ENCODE data around the gene TIMD4.

DNA sequence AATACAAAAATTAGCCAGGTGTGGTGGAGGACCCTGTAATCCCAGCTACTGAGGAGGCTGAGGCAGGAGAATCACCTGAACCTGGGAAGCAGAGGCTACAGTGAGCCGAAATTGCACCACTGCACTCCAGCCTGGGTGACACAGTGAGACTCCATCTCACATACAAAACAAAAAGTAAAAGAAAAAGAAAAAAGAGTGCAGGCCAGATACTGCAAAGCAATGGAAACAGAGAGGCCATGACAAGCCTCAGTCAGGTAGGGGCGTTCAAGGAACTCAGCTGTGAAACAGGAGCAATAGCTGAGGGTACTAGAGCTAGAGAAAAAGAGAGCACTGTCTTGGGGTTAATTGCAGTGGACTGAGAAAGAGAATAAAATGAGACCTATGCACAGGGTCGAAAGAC is 56.2 kb downstream of the TIMD4 start:
- TF ChIP-seq RAD21 (IDR thresholded peaks at IDR 0.05; ENCODE audit: low read length), result no peak
- TF ChIP-seq, protein P1, sequence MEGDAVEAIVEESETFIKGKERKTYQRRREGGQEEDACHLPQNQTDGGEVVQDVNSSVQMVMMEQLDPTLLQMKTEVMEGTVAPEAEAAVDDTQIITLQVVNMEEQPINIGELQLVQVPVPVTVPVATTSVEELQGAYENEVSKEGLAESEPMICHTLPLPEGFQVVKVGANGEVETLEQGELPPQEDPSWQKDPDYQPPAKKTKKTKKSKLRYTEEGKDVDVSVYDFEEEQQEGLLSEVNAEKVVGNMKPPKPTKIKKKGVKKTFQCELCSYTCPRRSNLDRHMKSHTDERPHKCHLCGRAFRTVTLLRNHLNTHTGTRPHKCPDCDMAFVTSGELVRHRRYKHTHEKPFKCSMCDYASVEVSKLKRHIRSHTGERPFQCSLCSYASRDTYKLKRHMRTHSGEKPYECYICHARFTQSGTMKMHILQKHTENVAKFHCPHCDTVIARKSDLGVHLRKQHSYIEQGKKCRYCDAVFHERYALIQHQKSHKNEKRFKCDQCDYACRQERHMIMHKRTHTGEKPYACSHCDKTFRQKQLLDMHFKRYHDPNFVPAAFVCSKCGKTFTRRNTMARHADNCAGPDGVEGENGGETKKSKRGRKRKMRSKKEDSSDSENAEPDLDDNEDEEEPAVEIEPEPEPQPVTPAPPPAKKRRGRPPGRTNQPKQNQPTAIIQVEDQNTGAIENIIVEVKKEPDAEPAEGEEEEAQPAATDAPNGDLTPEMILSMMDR (conservative IDR thresholded peaks at IDR 0.05; ENCODE audit: low read depth, low read length), result no peak
